HEK293 (cell line): ENCODE results near the gene PLEKHG4B.

Source experiments
- CTCF ChIA-PET: fragments of 350-600 bp; formaldehyde crosslinking; extraction: SDS; loops from one replicate; lab custom pipeline; 2021; ENCODE audit warnings: antibody characterized with exemption; lab: Yijun Ruan, JAX
- POLR2A ChIA-PET: fragments of 300-600 bp; formaldehyde crosslinking; extraction: SDS; loops from one replicate; lab custom pipeline; 2020; ENCODE audit warnings: antibody characterized with exemption, inconsistent platforms; lab: Yijun Ruan, JAX
- H3K27ac ChIP-seq: fragments of 200-500 bp; sonication (Bioruptor generic); 2 replicates; pipeline ENCODE4 v1.5.1; 2014; ENCODE audit warnings: low read depth, low read length, control low read depth, inconsistent platforms; ENCODE audit errors: extremely low read depth
- H3K36me3 ChIP-seq, 2 experiments: fragments of 200-500 bp in 1 of 2; sonication (Bioruptor generic) in 1 of 2; 1 replicate in 1 of 2; 2 replicates in 1 of 2; pipeline ENCODE4 v1.5.1; 2014 to 2017; ENCODE audit warnings: inconsistent platforms in 2 of 2, low read length in 2 of 2; ENCODE audit not compliant: control insufficient read depth in 2 of 2, insufficient read depth in 1 of 2
- H3K4me1 ChIP-seq: fragments of 200-500 bp; sonication (Bioruptor generic); 2 replicates; pipeline ENCODE4 v1.5.1; 2014; ENCODE audit warnings: mild to moderate bottlenecking, low read length, inconsistent platforms; ENCODE audit not compliant: control insufficient read depth, insufficient read depth
- H3K4me3 ChIP-seq: 2 replicates; pipeline ENCODE4 v1.5.1; 2011; ENCODE audit warnings: low read depth, mild to moderate bottlenecking, control low read depth, low read length, moderate library complexity
- H3K9me3 ChIP-seq: fragments of 200-500 bp; sonication (Bioruptor generic); 2 replicates; pipeline ENCODE4 v1.5.1; 2014; ENCODE audit warnings: low read depth, low read length, inconsistent platforms; ENCODE audit not compliant: control insufficient read depth, insufficient read depth
- BCL11A ChIP-seq: fragments of 450-650 bp; formaldehyde crosslinking; IDR thresholded peaks from 2 replicates; pipeline ENCODE4 v1.5.1; 2016; ENCODE audit warnings: low read depth, missing biosample characterization, missing genetic modification characterization
- HOXA7 ChIP-seq: sonication (generic); formaldehyde crosslinking; IDR thresholded peaks from 2 replicates; pipeline ENCODE4 v1.8.1; 2022; ENCODE audit warnings: missing genetic modification reagents, borderline replicate concordance
- INSM2 ChIP-seq: fragments of 450-650 bp; formaldehyde crosslinking; IDR thresholded peaks from 2 replicates; pipeline ENCODE4 v1.5.1; 2016; ENCODE audit warnings: missing biosample characterization, missing genetic modification characterization
- MEIS1 ChIP-seq: sonication (generic); formaldehyde crosslinking; IDR thresholded peaks from 2 replicates; pipeline ENCODE4 v1.8.1; 2022; ENCODE audit warnings: missing genetic modification reagents, mild to moderate bottlenecking, borderline replicate concordance
- ZBTB11 ChIP-seq: fragments of 450-650 bp; formaldehyde crosslinking; conservative IDR thresholded peaks from 2 replicates; pipeline ENCODE4 v1.5.1; 2016; ENCODE audit warnings: low read depth, missing biosample characterization, missing genetic modification characterization
- ZBTB6 ChIP-seq: fragments of 450-650 bp; formaldehyde crosslinking; IDR thresholded peaks from 2 replicates; pipeline ENCODE4 v1.5.1; 2017; ENCODE audit warnings: missing biosample characterization, missing genetic modification characterization
- ZEB2 ChIP-seq: fragments of 450-650 bp; formaldehyde crosslinking; IDR thresholded peaks from 2 replicates; pipeline ENCODE4 v1.5.1; 2016; ENCODE audit warnings: missing biosample characterization, missing genetic modification characterization
- ZFP37 ChIP-seq: fragments of 450-650 bp; formaldehyde crosslinking; IDR thresholded peaks from 2 replicates; pipeline ENCODE4 v1.5.1; 2016; ENCODE audit warnings: missing biosample characterization, missing genetic modification characterization
- ZNF175 ChIP-seq: fragments of 450-650 bp; formaldehyde crosslinking; IDR thresholded peaks from 2 replicates; pipeline ENCODE4 v1.5.1; 2016; ENCODE audit warnings: missing biosample characterization, missing genetic modification characterization
- ZNF221 ChIP-seq: fragments of 450-650 bp; formaldehyde crosslinking; IDR thresholded peaks from 2 replicates; pipeline ENCODE4 v1.5.1; 2017; ENCODE audit warnings: missing biosample characterization, missing genetic modification characterization, borderline replicate concordance
- ZNF266 ChIP-seq: fragments of 450-650 bp; formaldehyde crosslinking; IDR thresholded peaks from 2 replicates; pipeline ENCODE4 v1.5.1; 2016; ENCODE audit warnings: missing biosample characterization, missing genetic modification characterization, low read depth
- ZNF274 ChIP-seq, 2 experiments: fragments of 200-500 bp in 1 of 2; fragments of 450-650 bp in 1 of 2; sonication (Bioruptor generic) in 1 of 2; formaldehyde crosslinking in 1 of 2; IDR thresholded peaks; 2 replicates each; pipeline versions ENCODE4 v1.5.1 to v1.6.1; 2014 to 2016; ENCODE audit warnings: borderline replicate concordance in 1 of 2, inconsistent platforms in 1 of 2, low read length in 1 of 2, missing biosample characterization in 1 of 2, missing genetic modification characterization in 1 of 2
- ZNF280D ChIP-seq: fragments of 450-650 bp; formaldehyde crosslinking; IDR thresholded peaks from 2 replicates; pipeline ENCODE4 v1.5.1; 2016; ENCODE audit warnings: missing biosample characterization, missing genetic modification characterization
- ZNF426 ChIP-seq: fragments of 450-650 bp; formaldehyde crosslinking; IDR thresholded peaks from 2 replicates; pipeline ENCODE4 v1.5.1; 2017; ENCODE audit warnings: missing biosample characterization, missing genetic modification characterization, mild to moderate bottlenecking, inconsistent platforms, moderate library complexity
- TF ChIP-seq, protein P1 (sequence below): fragments of 450-650 bp; formaldehyde crosslinking; IDR thresholded peaks from 2 replicates; pipeline ENCODE4 v1.5.1; 2016; ENCODE audit warnings: missing biosample characterization, missing genetic modification characterization, borderline replicate concordance

PLEKHG4B gene

DNA sequence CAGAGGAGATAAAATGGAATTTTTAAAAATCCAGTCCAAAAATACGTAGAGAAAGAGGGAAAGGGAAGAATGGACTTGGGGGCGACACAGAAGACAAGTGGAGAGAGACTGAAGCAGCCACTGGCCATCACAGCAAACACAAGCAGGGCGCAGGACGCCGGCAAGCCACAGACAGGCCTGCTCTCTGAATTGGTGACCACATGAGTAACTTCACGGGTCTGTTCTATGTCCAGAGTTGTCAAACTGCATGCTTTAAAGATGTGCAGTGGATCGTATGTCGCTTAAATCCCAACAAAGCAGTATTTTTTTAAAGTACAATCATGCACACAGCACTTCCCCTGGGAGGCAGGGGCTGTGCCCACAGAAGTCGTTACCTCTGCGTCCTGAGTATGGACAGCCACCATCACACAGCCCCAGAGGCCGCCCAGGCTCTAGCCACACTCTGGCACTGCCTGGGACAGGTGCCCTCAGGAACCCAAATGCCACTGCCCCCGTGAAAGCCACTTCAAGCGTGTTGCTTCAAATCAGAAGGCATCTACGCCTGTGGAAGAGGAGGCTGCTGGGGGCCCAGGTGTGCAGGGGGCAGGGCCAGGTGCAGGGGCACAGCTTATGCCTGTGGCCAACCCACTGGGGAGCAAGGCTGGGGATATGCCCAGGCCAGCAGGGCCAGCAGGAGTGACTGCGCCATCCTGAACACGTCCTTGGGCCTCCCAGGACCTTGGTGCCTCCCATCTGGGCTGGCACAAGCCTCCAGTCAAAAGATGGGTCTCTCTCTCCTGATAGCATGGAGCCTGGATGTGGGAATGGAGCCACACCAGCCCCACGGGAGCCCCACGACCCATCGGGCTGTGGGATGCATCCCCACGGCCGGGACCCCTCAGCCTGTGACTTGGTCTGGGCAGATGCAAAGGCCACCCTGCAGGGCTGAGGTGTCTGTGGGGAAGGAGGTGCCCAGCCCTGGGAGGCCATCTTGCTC, 93.4 kb downstream of the PLEKHG4B start:
- no peak overlapping the region for H3K27ac ChIP-seq
- H3K36me3 ChIP-seq: no peaks in the 10 kb centered on the region
- ChIA-PET POLR2A (no interaction called here), CTCF (no interaction called here)
- no peak for TF ChIP-seq BCL11A (tag by site-specific recombination)
- no peak for TF ChIP-seq ZNF221 (tag by site-specific recombination)
- no peak for TF ChIP-seq ZFP37
- no peak for TF ChIP-seq MEIS1 (CRISPR knock-in tag)
- TF ChIP-seq ZEB2 (tag by site-specific recombination): no peak
- no peak for TF ChIP-seq ZBTB6 (tag by site-specific recombination)
- TF ChIP-seq ZNF274 (IDR thresholded peaks at IDR 0.05; ENCODE audit: low read length): no peak
- no peak for TF ChIP-seq ZNF274 (tag by site-specific recombination; IDR thresholded peaks at IDR 0.05; ENCODE audit: borderline replicate concordance)
- TF ChIP-seq ZBTB11 (tag by site-specific recombination): no peak
- TF ChIP-seq HOXA7: no peak
- no peak for TF ChIP-seq INSM2 (tag by site-specific recombination)
- TF ChIP-seq ZNF175 (tag by site-specific recombination): no peak
- TF ChIP-seq ZNF280D (tag by site-specific recombination): no peak
- TF ChIP-seq ZNF426: no peak
- TF ChIP-seq ZNF266: no peak
- TF ChIP-seq, protein P1, sequence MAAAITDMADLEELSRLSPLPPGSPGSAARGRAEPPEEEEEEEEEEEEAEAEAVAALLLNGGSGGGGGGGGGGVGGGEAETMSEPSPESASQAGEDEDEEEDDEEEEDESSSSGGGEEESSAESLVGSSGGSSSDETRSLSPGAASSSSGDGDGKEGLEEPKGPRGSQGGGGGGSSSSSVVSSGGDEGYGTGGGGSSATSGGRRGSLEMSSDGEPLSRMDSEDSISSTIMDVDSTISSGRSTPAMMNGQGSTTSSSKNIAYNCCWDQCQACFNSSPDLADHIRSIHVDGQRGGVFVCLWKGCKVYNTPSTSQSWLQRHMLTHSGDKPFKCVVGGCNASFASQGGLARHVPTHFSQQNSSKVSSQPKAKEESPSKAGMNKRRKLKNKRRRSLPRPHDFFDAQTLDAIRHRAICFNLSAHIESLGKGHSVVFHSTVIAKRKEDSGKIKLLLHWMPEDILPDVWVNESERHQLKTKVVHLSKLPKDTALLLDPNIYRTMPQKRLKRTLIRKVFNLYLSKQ (tag by site-specific recombination): no peak
- no peaks in the 10 kb centered on the region for H3K9me3 ChIP-seq
- H3K4me1 ChIP-seq: peaks cover 6% of the 10 kb centered on the region
- no peak overlapping the region for H3K4me3 ChIP-seq
